ENCODE data around the gene C5orf46.
"Not testable (repeated sequence)": the region's sequence is repeated elsewhere in the genome, so short reads cannot be mapped to it uniquely, and the experiment has no call there.

The C5orf46 gene

GRCh38 chr5:147893820-147894219, 12.5 kb downstream of the C5orf46 start:
- peak in 1 of 3 donors; percentile 7 for DNase-seq

DNA sequence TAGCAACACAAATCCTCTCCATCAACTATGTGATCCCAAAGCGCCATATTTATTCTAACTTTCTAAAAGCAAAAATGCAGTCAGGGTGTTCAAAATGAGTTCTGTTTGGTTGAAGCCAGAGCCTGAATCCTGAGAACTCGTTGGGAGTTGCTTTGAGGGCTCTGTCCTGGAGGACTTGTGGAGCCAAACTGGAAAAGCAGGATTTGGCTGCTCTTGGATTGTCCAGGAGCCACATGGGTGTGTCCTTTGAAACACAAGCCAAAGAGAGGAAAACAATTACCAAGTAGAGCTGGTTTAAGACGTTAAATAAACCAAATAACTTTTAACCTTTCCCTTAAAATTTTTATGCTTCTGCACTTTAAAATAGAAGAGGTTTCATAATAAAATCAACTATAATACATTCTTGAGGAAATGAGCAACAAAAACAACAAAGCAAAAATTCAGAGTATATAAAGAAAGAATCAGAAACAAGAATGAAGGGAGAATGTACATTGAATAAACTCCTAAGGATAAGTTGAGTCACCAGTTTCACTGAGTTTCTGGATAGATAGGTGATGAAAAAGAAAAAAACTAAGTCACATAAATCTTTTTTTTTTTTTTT, 13.5 kb downstream of the C5orf46 start:
- no peak for DNase-seq

DNA sequence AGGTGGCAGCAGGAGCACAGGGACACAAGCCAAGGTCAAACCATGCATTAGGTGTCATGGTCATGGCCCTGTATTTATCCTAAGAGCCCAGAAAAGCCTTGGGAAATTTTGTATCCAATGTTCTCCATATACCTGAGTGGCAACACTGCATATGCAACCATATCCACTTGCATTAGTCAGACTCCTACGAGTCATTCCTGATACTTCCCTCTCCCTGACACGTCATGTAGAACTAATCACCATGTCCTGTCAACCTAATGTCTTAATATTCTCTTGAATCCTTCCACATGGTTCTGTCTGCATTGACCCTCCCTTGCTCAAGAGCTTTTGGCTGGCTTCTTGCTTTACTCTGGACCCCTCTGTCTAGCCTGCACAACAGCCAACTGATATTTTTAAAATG, 18.4 kb downstream of the C5orf46 start:
- peak; percentile 39 to 65 (median 45) for DNase-seq

DNA sequence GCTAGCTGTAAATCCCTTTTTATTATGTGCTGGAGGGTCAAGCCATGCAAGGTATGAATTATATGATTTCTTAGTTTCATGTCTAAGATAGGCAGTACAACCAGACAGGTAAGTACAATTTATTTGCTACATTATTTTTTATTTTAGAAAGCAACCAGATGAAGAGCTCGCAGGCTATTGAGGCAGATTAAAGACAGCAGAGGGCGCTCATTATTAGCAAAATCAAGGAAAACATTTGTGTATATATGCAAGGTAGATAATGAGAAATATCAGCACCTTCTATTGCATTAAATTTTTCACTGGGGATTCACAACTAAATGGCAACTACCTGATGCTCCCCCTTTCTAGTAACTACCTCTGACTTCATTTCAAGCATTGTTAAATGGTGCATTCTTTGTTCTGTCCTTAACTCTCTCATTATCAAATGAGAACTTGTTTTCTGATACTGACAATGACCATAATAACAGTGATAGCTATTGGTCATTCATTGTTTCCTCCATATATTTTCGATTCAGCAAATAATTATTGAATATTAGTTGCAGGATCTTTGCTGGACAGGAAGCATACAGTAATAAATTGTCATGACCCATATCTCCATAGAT, 19.2 kb downstream of the C5orf46 start:
- DNase-seq: peak; percentile 66 to 76 (median 66)

GRCh38 chr5:147882586-147883313, 23.6 kb downstream of the C5orf46 start:
- peak in 1 of 3 donors; percentile 2 for DNase-seq

- DNase-seq: no peak
These were observed 25.9 kb downstream of the C5orf46 start for GRCh38 chr5:147880487-147880886.

DNA sequence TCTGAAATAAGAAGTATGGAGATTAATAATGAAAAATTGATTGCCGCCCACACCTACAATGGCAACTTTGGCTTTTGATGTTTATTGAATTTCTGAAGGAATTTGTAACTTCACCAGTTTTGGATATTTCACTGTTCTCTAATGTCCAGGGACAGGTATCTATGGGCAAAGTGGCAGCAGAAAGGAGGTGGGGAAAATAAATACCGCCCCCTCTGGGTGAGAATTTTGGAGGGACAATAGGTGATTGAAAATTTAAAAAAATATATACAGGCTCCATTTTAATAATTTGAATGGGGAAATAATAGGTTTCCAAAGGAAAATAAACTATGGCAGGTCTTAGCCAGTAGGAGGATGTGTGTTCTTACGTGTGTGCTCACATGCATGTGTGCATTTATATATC, 26.6 kb downstream of the C5orf46 start:
- no peak for DNase-seq

DNA sequence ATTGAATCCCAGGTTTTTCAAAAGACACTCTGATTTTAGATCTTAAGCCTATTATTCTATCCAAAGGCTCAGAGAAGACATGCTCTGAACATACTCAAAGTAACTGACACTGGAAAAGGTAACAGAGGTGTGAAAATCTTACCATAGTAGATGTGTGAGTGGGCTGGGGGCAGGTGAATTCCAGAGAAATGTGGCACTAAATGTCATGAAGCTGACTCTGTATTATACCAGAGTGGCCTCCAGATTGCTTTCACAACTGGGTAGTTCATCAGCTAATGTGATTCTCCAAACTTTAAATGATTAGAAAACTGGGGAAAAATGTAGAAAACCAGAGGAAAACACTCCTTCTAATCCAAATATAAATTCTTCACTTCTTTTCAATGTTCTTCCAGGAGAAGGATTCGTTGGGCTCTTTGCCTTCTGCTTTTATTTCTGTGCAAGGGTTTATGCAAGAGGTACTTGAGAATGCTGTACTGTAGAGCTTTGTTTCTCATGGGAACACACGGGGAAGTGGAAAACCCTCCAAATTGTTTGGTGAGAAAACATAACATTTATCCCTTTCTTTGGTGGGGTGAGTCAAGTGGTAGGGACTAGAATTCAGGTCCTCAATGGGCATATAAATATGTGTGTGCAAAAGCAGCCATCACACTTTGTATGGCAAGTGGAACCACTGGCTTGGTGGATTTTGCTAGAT, 28.1 kb downstream of the C5orf46 start, which contains the start of gene SCGB3A2:
SCGB3A2 (plus strand) TSS at position 646 of the 694 bp plus-strand sequence. CDS start 93 bp downstream, outside the sequence.
- no peak for DNase-seq

DNA sequence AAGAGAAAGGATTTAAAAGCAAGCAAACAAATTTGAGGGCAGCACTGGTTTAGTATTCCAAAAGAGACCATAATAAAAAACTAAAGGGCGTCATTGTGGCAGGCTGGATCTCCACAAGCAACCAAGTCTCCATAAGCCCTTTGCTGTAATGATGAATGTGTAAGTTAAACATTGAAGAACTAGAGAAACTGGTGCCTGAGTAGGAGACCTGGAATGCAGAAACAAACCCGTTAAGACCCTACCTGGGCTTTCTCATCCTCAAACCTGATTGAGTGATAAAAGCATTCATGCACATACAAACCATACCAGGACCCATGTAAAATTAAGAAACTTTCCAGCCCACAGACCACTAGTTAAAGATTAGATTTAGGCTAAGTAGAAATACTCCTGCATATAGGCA, 29.7 kb downstream of the C5orf46 start:
- no peak for DNase-seq

GRCh38 chr5:147876141-147876540, 30.2 kb downstream of the C5orf46 start:
- no peak for DNase-seq

- no peak for DNase-seq
These were observed 31.4 kb downstream of the C5orf46 start for GRCh38 chr5:147874910-147875367.

DNA sequence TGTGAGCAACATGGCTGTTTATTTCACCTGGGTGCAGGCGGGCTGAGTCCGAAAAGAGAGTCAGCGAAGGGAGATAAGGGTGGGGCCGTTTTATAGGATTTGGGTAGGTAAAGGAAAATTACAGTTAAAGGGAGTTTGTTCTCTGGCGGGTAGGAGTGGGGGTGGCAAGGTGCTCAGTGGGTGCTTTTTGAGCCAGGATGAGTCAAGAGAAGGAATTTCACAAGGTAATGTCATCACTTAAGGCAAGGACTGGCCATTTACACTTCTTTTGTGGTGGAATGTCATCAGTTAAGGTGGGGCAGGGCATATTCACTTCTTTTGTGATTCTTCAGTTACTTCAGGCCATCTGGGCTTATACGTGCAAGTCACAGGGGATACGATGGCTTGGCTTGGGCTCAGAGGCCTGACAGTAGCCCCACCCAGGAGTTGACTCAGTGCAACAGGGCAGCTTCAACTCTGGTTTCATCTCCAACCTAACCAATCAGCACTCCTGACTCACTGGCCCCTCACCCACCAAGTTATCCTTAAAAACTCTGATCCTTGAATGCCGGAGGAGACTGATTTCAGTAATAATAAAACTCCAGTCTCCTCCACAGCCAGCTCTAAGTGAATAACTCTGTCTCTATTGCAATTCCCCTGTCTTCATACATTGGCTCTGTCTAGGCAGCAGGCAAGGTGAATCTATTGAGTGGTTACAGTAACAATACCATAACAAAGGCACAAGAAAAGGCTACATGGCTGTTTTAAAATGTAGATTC, 32.0 kb downstream of the C5orf46 start:
- DNase-seq: not testable (repeated sequence)

DNA sequence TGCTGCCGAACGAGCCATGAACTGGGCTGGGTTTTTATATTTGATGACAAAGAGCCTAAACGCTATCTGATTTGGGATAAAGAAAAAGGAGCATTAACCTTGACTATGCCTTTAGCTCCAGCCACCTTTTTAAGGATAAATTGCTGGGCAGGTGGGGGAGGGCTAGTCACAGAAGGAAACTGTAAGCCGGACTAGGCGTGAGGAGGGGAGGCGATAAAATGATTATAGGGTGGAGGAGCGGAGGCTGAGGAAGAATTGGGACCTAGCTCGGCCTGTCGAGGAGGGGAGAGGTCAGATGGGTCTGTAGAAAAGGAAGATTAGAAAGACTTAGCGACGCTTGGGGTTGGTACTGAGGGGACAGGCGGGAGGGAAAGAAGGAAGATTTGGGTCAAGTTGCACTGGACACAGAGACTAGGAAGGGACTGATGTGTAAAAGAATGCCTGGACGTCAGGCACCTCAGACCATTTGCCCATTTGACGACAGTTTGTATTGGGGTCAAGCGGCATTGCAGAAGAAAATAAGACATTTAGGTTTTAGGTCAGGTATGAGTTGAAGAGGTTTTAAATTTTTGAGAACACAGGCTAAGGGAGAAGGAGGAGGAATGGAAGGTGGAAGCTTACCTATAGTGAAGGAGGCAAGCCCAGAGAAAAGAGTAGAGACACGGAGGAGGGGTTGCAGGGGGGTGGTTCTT, 33.4 kb downstream of the C5orf46 start:
- not testable (repeated sequence) for DNase-seq

DNA sequence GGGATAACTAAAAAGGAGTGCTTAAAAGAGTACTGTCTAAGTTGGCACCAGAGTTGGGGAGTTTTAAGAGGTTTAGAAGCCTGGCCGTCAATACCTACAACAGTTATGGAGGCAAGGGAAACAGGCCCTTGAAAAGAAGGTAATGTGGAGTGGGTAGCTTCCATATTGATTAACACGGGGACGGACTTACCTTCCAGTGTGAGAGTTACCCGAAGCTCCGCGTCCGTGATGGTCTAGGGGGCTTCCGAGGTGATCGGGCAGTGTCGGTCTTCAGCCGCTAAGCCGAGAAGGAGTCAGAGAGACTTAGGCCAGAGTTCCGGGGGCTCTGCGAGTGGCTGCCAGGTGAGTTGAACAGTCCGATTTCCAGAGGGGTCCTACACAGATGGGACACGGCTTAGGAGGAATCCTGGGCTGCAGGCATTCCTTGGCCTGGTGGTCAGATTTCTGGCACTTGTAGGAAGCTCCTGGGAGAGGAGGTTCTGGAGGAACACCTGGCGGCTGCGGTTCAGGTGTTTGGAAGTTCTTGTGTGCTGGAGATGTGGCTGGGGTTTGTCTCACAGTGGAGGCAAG, 34.3 kb downstream of the C5orf46 start:
- not testable (repeated sequence) for DNase-seq

GRCh38 chr5:147869892-147870291, 36.4 kb downstream of the C5orf46 start:
- DNase-seq: not testable (repeated sequence)

DNA sequence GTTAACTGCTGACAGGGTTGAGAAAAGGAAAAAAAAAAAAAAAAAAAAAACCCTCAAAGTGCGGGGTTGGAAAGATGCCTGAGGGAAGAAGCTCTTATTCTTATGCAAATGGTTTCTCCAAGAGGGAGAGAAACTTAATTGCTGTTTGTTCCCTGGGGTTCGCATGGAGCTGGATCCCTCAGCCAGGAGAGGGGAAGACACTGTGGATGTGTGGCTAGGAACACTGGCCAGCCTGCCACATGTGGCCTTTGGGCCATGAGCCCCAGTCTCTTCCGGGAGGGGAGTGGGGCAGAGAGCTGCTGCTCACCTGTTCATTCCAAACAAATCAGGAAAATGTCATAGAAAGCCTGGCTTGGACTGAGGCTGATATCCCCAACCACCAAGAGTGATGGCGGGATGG, 37.2 kb downstream of the C5orf46 start:
- no peak for DNase-seq

GRCh38 chr5:147863454-147864158, 42.7 kb downstream of the C5orf46 start:
- DNase-seq: peak in 2 of 3 donors; percentile 9 to 29

DNA sequence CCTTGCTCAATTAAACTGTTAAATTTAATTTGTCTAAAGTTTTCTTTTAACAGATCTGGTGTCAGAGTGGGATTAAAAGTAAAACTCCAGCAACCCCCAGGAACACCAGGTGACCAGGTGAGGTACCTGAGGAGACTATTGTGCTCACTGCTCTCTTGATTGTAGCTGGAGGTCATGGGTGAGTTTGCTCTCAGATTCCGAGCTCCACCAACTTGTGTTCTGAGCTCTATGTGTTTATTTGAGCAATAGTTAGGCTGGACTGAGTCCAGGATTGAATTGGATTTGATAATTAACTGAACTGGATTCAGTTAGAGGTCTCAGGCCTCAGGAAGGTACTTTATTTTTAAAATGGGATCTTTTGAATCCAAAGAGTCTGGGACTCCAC, 45.7 kb downstream of the C5orf46 start:
- DNase-seq: no peak

- DNase-seq: no peak
These were observed 46.2 kb downstream of the C5orf46 start for GRCh38 chr5:147859962-147860640.

- no peak for DNase-seq
These were observed 47.8 kb downstream of the C5orf46 start for GRCh38 chr5:147858565-147858964.
